Right lung (tissue), 5 donors: ENCODE data around the gene TMEM191C. TPM values are rescaled to one million over a fixed set of nuclear protein-coding genes. Genes with fewer than 3 reads are reported as not detected.
"Not testable (repeated sequence)": the region's sequence is repeated elsewhere in the genome, so short reads cannot be mapped to it uniquely, and the experiment has no call there.

Source experiments
- DNase-seq, 2 donors: peaks; one replicate each; pipeline ENCODE4 v3.0.0-alpha.2; 2013
- polyA plus RNA-seq, 5 donors: library from polyadenylated mRNA; unstranded; fragments of 120-200 nt; gene quantifications; one replicate each; pipeline versions ENCODE4 v1.2.1 to v1.2.3, GENCODE V29; 2013; ENCODE audit warnings: inconsistent platforms in 1 of 5, low replicate concordance in 1 of 5; ENCODE audit not compliant: insufficient read length in 5 of 5, insufficient read depth in 1 of 5

TMEM191C gene
- polyA plus RNA-seq, 5 donors = 1.2 to 3.0 (median 1.9) TPM

DNA sequence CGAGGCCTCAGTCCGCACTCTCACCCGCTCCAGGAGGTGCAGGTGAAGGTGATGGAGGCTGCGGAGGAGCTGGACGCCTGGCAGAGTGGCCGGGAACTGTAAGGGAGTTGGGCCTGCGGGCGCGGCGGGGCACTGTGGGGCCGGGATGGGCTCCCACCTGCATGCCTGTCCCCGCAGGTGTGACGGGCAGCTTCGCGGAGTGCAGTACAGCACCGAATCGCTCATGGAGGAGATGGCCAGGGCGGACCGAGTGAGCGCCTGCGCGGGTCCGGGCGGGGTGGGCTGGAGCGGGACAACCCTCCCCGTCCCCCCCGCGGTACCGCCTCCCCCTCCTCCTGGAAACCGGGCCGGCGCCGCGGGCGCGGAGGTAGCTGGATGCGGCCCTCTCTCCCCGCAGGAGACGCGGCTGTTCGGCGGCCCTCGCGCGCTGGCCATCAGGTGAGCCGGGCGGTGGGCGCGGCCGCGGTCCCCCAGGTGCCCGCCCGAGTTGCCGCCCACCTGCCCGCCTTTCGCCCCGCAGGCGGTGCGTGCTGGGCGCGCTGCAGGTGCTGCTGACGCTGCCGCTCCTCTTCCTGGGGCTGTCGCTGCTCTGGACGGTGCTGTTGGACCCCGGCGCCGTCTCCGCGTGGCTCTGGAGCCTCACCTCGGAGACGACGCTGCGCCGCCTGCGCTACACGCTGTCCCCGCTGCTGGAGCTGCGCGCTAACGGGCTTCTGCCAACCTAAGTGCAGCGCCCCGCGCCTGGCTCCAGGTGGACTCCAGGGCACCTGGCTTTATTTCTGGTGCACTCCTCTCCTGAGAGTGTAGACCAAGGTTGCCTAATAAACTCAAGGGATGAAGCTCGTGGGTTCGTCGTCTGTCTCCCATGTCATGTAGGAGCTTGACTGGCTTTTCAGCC, 2.2 kb downstream of the TMEM191C start:
- DNase-seq = not testable (repeated sequence)

DNA sequence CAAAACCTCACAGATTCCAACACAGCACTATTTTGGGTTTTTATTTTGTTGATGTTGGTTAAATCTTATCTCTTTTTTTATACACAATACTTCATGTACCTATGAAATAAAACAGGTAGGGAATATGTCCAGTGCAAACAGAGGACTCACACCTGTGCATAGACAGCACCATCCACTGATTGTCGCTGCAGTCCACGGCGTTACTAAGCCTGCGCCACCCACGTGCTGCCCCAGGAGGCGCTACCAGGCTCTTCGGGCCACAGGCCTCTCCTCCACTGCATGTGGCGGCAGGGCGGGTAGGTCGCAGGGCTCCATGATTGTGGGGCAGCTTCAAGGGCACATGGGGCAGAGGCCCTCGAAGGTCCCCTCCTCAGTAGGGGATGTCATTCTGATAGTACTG, 5.8 kb downstream of the TMEM191C start:
- DNase-seq = not testable (repeated sequence)

DNA sequence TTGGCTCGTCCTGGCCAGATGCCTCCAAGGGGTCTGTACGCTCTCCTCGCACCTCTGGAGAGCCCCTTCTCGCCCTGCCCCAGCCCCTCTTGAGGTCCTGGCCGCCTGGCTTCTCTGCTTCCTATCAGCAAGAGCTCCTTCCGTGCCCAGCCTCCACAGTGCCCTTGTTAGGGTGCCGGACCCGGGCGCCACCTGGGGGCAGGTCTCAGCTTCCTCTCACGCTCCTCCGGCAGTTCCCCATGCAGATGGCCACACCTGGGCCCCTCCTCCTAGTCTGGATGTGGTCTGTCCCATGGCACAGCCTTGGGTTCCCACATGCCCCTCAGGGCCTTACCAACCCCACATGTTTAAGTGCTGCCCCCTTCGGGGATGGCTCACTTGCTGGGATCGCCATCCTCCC, 6.5 kb downstream of the TMEM191C start:
- not testable (repeated sequence) for DNase-seq

DNA sequence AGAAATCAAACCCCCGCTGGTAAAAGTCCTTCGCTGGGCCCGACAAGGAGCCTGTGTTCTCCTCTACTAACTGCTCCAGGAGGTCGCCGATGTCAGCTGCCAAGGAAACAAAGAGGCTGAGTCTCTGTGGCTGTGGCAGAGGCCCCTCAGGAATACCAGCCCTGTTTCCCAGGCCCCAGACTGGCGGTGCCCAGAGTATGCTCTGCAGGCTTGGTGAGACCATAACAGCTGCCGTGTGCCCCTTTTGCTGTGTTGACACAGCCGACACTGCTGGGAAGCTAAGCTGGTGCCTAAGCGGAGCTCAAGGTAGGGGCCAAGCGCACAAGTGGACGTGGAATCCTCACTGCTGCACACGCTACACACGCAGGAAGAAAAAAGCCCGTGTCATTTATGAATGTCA, 16.9 kb downstream of the TMEM191C start:
- DNase-seq = not testable (repeated sequence)

DNA sequence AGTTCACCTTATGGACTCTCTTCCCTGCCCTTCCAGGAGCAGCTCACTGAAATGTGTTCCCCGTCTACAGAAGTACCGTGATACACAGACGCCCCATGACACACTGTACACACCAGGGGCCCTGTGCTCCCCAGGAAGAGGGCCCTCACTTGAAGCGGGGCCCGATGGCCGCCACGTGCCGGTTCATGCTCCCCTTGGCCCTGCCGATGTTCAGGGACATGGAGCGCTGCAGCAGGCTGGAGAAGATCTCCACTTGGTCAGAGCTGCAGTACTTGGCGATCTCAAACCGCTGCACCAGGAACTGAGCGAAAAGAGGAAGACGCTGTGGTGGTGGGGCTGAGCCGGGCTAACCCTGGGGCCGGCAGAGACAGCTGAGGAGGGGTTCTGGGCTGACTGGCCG, 20.5 kb downstream of the TMEM191C start:
- DNase-seq = not testable (repeated sequence)

DNA sequence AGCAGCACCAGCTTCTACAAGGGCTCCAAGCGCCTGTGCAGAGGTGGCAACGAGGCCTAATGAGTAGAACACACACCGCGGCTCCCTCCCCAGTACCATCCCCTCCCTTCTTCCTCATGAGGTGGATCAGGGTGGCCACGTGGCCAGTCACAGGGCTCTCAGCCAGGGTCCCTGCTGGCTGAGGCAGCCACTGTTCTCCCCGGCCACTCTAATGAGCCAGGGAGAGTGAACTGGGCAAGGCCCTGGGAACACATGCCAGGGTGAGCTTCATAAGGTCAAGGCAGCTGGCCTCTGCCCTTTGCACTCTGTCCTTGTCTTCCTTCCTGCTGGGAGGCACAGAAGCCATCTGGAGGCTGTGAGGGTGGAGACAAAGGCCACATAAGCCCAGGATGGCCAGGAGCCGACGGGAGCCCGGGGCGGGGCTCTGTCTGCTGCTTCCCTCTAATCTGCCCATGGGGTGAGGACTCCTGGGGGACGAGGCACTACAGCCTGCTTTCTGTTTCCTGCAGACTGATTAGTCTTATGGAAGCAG, 22.0 kb downstream of the TMEM191C start:
- DNase-seq = not testable (repeated sequence)

DNA sequence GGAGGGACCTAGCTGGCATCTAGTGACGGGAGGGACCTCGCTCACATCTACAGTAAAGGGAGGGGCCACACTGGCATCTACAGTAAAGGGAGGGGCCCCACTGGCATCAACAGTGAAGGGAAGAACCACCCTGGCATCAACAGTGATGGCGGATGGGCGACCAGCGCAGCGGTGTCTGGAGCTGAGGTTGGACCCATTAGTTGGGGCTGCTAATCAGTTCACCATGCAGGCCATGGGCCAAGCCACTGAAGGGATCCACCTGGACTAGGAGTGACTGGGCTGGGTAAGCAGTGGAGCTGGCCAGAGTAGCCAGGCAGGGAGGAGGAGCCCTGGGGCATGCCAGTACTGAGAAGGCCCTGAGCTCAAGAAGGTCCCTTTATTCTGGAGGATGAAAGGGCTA, 23.4 kb downstream of the TMEM191C start:
- not testable (repeated sequence) for DNase-seq

DNA sequence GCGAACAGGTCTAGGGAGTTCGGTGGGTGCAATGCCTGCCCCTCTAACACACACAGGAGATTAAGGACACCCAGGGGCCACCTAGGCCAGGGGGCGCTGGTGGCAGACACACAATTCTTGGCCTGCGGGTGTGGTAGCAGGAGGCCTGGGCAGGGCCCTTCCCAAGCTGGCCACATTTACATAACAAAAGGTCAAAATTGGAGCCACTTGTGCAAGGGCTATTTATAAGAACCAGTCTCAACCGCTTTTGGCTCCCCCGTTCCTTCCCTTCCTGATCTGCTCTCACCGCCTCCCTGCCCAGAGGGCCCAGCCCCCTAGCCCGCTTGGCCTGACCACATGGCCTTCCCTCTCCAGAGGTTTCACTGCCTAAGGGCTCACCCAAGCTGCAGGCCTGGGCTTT, 25.1 kb downstream of the TMEM191C start:
- DNase-seq = not testable (repeated sequence)

DNA sequence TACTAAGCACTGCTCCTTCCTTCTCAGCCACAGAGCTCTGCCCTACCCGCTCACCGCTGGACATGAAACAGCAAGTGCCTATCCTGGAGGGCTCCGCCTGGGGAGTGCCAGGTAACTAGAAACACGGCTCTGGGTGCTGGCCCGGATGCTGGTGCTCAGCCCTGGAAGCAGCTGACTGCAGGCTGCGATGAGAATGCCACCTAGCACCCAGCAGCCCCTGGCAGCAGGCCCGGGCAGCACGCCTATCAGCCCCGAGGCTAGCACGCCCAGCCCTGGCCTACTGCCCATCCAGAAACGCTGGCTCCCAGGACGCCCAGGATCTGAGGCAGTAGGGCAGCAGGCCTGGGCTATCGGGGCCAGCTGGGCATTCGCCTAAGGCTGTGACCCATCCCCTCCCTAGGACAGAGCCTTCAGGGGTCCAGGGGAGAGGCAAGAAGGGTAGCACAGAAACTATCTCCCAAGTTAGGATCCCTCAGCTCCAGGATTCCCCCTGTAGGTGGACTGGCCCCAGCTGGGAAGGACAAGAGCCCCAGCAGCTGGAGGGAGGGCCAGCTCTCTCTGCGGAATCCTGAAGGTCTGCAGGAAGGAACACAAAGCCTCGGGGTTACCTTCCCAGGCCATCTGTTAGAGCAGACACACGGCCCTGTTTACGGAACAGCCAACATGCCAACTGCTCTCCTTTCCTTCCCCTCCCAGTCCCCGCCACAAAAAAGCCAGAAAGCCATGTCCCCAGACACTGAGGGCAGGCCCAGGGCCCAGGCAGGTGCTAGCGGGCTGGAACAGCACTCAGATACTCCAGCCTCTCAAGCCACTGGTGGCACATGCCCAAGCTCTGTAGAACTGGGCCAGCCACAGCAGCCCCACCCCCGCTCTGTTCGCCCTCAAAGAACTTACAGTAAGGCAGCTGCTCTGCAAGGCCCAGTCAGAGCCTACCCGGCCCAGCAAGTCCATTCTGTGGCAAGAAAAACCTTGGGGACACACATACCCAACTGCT, 26.9 kb downstream of the TMEM191C start:
- DNase-seq = not testable (repeated sequence)

DNA sequence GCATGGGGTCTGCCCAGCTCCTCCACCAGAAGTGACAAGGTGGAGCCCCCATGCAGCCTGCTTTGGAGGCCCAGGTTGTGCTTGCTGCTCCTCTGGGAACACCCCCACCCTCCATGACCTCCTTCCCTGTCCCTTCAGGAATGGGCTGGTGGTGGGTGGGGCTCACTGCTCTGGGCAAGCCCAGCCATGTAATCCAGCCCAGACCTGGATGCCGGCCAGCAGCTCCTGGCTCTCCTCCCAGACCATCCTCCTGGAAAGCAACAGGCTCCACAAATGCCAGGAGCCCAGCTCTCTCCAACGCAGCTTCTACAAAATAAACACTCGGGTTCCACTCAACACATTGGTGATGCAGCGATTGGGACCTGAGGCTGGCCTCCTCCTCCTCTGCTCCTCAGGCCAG, 30.8 kb downstream of the TMEM191C start:
- DNase-seq = not testable (repeated sequence)

DNA sequence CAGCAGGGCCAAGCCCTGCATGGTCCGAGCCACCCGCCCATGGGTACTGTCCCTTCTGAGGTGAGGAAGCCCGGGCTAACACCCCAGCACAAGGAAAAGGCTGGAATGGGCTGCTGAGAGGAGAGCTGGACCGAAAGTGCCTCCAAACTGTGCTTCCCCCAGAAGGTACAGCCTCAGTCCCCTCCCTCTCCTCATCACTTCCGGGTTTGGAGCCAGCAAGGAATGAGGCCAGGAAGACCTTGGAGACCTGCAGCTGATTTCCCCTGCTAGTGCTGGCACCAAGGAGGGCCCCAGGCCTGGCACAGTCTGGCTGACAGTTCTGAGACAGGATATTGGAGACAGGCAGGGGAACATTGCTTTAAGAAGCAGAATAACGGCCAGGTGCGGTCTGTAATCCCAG, 31.3 kb downstream of the TMEM191C start:
- not testable (repeated sequence) for DNase-seq

DNA sequence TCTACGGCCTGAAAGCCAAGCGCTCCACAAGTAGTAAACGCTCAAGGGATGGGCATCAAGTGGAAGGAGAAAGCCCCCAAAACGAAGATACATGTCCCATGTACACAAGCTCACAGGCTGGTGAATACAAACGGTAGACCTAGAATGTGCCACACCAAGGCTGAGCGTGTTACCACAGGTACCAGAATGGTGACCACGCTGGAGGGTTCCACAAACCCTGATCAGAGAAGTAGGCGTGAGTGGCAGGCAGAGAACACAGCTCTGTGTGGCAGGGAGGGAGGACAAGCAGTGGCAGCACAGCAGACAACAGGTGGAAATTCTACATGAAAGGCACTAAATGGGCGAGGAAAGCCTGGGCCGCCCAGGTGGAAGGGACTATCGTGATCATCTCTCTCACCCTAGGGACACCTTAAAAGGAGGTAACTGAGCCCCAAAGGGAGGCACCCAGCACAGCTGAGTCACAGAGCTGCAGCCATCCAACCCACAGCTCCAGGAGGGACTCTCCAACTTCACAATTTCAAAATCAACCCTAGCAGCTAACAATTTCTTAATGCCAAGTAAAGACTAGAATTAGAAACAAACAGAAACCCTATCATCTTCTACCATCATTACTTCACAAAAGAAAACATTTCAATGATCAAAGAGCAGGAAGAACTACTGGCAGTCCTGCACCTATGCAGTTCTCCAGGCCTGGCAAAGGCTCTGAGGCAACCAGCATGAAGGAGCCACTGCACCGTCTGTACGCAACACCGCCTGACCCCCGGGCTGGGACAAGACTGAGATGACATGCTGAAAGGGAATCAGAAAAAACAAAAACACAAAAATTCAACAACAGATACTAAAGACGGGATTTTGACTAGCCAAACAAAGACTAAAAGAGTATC, 32.7 kb downstream of the TMEM191C start:
- not testable (repeated sequence) for DNase-seq

DNA sequence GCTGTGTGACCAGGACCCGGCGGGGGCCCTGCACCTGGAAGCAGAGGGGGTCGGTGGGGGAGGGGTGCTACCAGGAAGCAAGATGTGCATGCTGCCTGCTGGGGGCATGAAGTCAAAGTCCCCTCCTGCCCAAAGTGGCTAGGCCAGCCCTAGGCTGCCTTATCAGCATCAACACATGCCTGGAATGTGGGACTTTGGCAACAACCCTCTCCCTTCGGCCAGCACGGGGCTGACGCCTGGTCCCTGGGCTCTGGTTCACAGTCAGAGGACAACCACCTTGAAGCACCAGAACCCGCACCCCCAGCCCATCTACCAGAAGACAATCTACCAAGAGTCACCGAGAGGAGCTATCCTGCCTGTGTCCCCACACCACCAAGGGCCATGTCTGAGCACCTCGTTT, 43.2 kb downstream of the TMEM191C start:
- not testable (repeated sequence) for DNase-seq

DNA sequence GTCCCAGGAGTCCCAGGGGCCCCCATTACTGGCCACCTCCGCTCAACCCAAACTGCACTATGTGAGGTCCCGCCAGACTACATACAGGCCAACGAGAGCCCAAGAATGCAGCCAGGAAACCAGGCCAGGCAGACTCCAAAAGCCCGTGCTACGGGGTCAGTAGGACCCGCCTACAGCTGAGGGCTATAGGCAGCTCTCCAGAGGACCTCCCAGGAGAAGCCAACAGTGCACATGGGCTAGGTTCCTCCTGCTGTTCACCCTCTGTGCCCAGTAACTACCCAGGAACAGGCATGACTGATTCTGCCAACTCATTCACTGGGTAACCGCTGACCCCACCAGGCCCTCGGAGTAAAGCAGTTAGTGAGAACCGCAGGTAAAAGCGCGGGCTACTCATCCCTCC, 44.8 kb downstream of the TMEM191C start:
- DNase-seq = not testable (repeated sequence)

DNA sequence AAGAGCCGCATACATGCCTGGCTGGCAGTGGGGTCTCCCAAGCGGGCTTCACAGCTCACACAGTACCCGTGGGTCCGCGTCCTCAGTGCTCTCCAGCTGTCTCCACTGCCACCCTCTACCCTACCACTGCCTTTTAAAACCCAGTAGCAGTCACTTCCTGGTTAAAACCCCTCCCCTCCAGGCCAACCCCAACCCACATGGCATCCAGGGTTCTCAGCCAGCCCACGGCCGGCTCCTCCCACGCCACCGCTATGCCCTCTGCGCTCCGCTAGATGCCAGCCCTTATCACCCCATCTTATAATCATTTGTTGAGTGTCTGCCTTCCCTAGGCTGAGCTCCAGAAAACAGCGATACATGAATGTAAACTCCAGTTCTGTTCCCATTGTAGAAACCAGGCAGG, 46.9 kb downstream of the TMEM191C start:
- DNase-seq = not testable (repeated sequence)

DNA sequence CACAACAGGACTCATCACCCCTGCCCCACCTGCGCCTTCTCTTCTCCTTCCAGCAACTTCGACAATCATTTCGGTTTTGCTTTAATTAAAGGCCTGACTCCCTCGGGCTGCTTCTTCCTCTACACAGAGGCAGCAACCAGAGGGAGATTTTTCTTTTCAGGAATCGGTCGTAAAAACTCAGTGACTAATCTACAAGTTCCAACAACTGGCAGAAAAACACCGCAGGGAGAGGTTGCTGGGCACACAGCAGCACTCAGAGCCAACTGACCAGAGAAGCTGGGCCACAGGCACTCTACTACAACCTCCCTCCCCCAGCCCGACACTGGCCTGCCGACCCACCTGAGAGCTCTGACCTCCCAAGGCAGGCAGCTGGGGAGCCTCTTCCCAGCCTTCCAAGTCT, 48.0 kb downstream of the TMEM191C start:
- DNase-seq = not testable (repeated sequence)

DNA sequence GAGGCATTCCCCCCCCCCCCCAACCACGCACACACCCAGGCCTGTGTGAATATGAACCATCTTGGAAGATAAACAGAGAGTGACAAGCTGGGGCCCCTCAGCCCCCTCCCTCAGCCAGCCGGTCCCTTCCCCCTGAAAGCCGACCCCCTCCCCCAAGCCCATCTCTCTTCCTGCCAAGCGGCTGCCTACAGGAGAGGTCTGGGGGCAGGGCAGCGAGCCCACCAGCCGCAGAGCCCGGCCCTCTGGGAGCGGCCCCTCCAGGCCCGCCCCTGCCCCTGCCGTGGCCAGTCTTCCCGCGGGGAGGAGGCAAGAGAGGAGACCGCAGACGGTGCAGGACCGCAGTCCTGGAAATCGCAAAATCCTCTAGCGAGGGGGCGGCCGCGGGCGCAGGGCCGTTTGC, 49.3 kb downstream of the TMEM191C start:
- not testable (repeated sequence) for DNase-seq

DNA sequence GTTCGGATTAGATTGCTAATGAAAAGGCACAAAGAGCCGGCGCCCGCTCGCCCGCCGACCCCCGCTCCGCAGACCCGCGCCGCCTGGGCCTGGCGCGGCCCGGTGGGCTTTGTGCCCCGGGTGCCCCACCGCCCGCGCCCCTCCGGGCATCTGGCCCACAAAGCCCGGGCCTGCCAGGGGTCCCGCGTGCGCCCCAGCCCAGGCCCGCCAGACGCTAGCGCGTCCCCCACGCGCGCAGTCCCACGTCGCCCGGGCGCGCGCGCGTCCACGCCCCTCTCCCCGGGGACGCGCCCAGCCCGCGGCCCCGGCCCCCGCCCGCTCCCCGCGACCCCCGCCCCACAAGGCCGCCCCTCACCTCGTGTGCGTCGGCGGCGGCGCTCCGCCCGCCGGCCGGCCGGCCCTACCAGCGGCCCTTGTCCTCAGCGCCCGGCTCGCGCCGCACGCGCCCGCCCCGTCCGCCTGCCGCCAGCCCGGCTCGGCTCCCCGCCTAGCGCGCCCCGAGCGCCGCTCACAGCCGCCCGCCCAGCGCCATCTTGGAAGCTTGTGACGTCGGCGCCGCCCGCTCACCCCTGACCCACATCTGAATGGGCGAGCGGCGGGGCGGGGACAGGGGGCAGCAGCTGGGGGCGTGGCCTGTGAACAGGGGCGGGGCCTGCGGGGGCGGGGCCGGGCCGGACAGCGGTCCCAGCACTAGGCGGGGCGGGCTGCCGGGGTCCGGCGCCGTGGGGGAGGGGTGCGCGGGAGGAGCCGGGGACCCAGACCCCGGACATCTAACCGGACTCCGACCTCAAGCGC, 50.0 kb downstream of the TMEM191C start:
- DNase-seq = not testable (repeated sequence)
